Stimulated activated CD8-positive, alpha-beta memory T cell treated with anti-CD3 and anti-CD28 coated beads, Interleukin-2, amount 100 ng/mL, for 1 hour (primary cell): ENCODE results near the gene TRIM42.

Experiments
- DNase-seq, 2 donors: peaks; one replicate each; pipeline ENCODE4 v3.0.0-alpha.2; 2020; ENCODE audit warnings: low read depth in 2 of 2

TRIM42 gene

GRCh38 chr3:140677764-140678163, at the start of gene TRIM42:
Gene TRIM42 (plus strand): TSS chr3:140678064. CDS start chr3:140678230, 166 bp downstream.
- DNase-seq: no peak

- DNase-seq: no peak
Measured at GRCh38 chr3:140628606-140629005, 49.3 kb upstream of the TRIM42 start.

- no peak for DNase-seq
Measured at GRCh38 chr3:140629357-140630137, 48.3 kb upstream of the TRIM42 start.

GRCh38 chr3:140630366-140630765, 47.5 kb upstream of the TRIM42 start:
- DNase-seq: no peak

- no peak for DNase-seq
Measured at GRCh38 chr3:140630866-140631265, 47.0 kb upstream of the TRIM42 start.

GRCh38 chr3:140635276-140635675, 42.6 kb upstream of the TRIM42 start:
- no peak for DNase-seq

GRCh38 chr3:140636406-140637138, 41.3 kb upstream of the TRIM42 start:
- DNase-seq: no peak

GRCh38 chr3:140651287-140651686, 26.6 kb upstream of the TRIM42 start:
- DNase-seq: no peak

GRCh38 chr3:140655678-140656077, 22.2 kb upstream of the TRIM42 start:
- no peak for DNase-seq

- no peak for DNase-seq
Measured at GRCh38 chr3:140664111-140664510, 13.8 kb upstream of the TRIM42 start.

- no peak for DNase-seq
Measured at GRCh38 chr3:140682586-140682985, 4.7 kb downstream of the TRIM42 start.

GRCh38 chr3:140686128-140686527, 8.3 kb downstream of the TRIM42 start:
- DNase-seq: no peak

GRCh38 chr3:140686948-140687347, 9.1 kb downstream of the TRIM42 start:
- no peak for DNase-seq

GRCh38 chr3:140695361-140696061, 17.6 kb downstream of the TRIM42 start:
- no peak for DNase-seq

- DNase-seq: no peak
Measured at GRCh38 chr3:140699516-140700231, 21.8 kb downstream of the TRIM42 start.

- no peak for DNase-seq
Measured at GRCh38 chr3:140702281-140702680, 24.4 kb downstream of the TRIM42 start.

- no peak for DNase-seq
Measured at GRCh38 chr3:140703496-140703895, 25.6 kb downstream of the TRIM42 start.

- DNase-seq: no peak
Measured at GRCh38 chr3:140704733-140705132, 26.9 kb downstream of the TRIM42 start.

- DNase-seq: no peak
Measured at GRCh38 chr3:140705954-140706353, 28.1 kb downstream of the TRIM42 start.

GRCh38 chr3:140706360-140706759, 28.5 kb downstream of the TRIM42 start:
- DNase-seq: no peak

- DNase-seq: no peak
Measured at GRCh38 chr3:140708815-140709214, 31.0 kb downstream of the TRIM42 start.

GRCh38 chr3:140709751-140710150, 31.9 kb downstream of the TRIM42 start:
- DNase-seq: no peak
